ENCODE data around the gene SLIT3.

Gene SLIT3

GRCh38 chr5:169272111-169272510 is 28.8 kb downstream of the SLIT3 start:
- DNase-seq (ENCODE audit: low read depth in 3 of 3, low spot score in 1 of 3): no peak

- DNase-seq (ENCODE audit: low read depth in 3 of 3, low spot score in 1 of 3): no peak
These were observed 30.1 kb downstream of the SLIT3 start for GRCh38 chr5:169270827-169271226.

GRCh38 chr5:169268019-169268418 is 32.9 kb downstream of the SLIT3 start:
- no peak for DNase-seq (ENCODE audit: low read depth in 3 of 3, low spot score in 1 of 3)

- no peak for DNase-seq (ENCODE audit: low read depth in 3 of 3, low spot score in 1 of 3)
These were observed 35.1 kb downstream of the SLIT3 start for GRCh38 chr5:169265888-169266287.

- DNase-seq (ENCODE audit: low read depth in 3 of 3, low spot score in 1 of 3): no peak
These were observed 37.3 kb downstream of the SLIT3 start for GRCh38 chr5:169263591-169263990.

- no peak for DNase-seq (ENCODE audit: low read depth in 3 of 3, low spot score in 1 of 3)
These were observed 39.9 kb downstream of the SLIT3 start for GRCh38 chr5:169260896-169261569.

GRCh38 chr5:169258372-169259000 is 42.5 kb downstream of the SLIT3 start:
- no peak for DNase-seq (ENCODE audit: low read depth in 3 of 3, low spot score in 1 of 3)

- DNase-seq (ENCODE audit: low read depth in 3 of 3, low spot score in 1 of 3): no peak
These were observed 44.7 kb downstream of the SLIT3 start for GRCh38 chr5:169256191-169256590.

- DNase-seq (ENCODE audit: low read depth in 3 of 3, low spot score in 1 of 3): no peak
These were observed 47.9 kb downstream of the SLIT3 start for GRCh38 chr5:169253071-169253470.

GRCh38 chr5:169251333-169252084 is 49.4 kb downstream of the SLIT3 start:
- DNase-seq (ENCODE audit: low read depth in 3 of 3, low spot score in 1 of 3): no peak

GRCh38 chr5:169250887-169251286 is 50.1 kb downstream of the SLIT3 start:
- DNase-seq (ENCODE audit: low read depth in 3 of 3, low spot score in 1 of 3): no peak

- DNase-seq (ENCODE audit: low read depth in 3 of 3, low spot score in 1 of 3): no peak
These were observed 51.9 kb downstream of the SLIT3 start for GRCh38 chr5:169248996-169249395.

GRCh38 chr5:169248550-169248949 is 52.4 kb downstream of the SLIT3 start:
- no peak for DNase-seq (ENCODE audit: low read depth in 3 of 3, low spot score in 1 of 3)

- no peak for DNase-seq (ENCODE audit: low read depth in 3 of 3, low spot score in 1 of 3)
These were observed 56.1 kb downstream of the SLIT3 start for GRCh38 chr5:169244812-169245211.

GRCh38 chr5:169243651-169244422 is 57.1 kb downstream of the SLIT3 start:
- DNase-seq (ENCODE audit: low read depth in 3 of 3, low spot score in 1 of 3): no peak

- no peak for DNase-seq (ENCODE audit: low read depth in 3 of 3, low spot score in 1 of 3)
These were observed 58.1 kb downstream of the SLIT3 start for GRCh38 chr5:169242849-169243186.

- DNase-seq (ENCODE audit: low read depth in 3 of 3, low spot score in 1 of 3): no peak
These were observed 58.6 kb downstream of the SLIT3 start for GRCh38 chr5:169242175-169242848.

- no peak for DNase-seq (ENCODE audit: low read depth in 3 of 3, low spot score in 1 of 3)
These were observed 71.5 kb downstream of the SLIT3 start for GRCh38 chr5:169229342-169229892.

- DNase-seq (ENCODE audit: low read depth in 3 of 3, low spot score in 1 of 3): no peak
These were observed 74.0 kb downstream of the SLIT3 start for GRCh38 chr5:169226895-169227294.

GRCh38 chr5:169225830-169226356 is 75.0 kb downstream of the SLIT3 start:
- no peak for DNase-seq (ENCODE audit: low read depth in 3 of 3, low spot score in 1 of 3)

- no peak for DNase-seq (ENCODE audit: low read depth in 3 of 3, low spot score in 1 of 3)
These were observed 77.4 kb downstream of the SLIT3 start for GRCh38 chr5:169223595-169223953.

Measured in stimulated activated CD4-positive, alpha-beta T cell treated with anti-CD3 and anti-CD28 coated beads, TNF-alpha, amount 100 ng/mL, for 1 hour (primary cell).